ENCODE measurements around the gene TLCD3B. TPM values are rescaled to one million over a fixed set of nuclear protein-coding genes. Genes with fewer than 3 reads are reported as not detected.

Gene TLCD3B
- total and polyA plus RNA-seq, 2 experiments from 2014 or later, result 0.13 TPM; not detected in 1

DNA sequence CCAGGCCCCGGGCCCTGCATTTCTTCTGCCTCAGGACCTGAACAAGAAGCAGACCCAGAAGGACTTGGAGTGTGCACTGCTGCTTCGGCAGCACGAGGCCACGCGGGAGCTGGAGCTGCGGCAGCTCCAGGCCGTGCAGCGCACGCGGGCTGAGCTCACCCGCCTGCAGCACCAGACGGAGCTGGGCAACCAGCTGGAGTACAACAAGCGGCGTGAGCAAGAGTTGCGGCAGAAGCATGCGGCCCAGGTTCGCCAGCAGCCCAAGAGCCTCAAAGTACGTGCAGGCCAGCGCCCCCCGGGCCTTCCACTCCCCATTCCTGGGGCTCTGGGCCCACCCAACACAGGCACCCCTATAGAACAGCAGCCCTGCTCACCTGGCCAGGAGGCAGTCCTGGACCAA is 44.8 kb downstream of the TLCD3B start:
- no peaks in the 10 kb centered on the region for H4K20me1 ChIP-seq (ENCODE audit: insufficient read depth)
- H3F3A ChIP-seq (ENCODE audit: insufficient read depth), result peaks cover 6% of the 10 kb centered on the region; the same call in 1 of the 2 replicates
- H3K9me3 ChIP-seq (ENCODE audit: low read depth), result no peaks in the 10 kb centered on the region
- TF ChIP-seq EZH2phosphoT487 (IDR thresholded peaks at IDR 0.05; ENCODE audit: insufficient read depth, low read depth) (no peak), EZH2 (IDR thresholded peaks at IDR 0.05; ENCODE audit: insufficient read depth, poor library complexity, severe bottlenecking) (no peak)
- DNase-seq, result no peak
- H3K9me2 ChIP-seq (ENCODE audit: insufficient read depth), result no peaks in the 10 kb centered on the region
- WGBS, 2 experiments (ENCODE audit: low coverage in 1 of 2, low lambda C conversion rate in 2 of 2, missing lambda C conversion rate in 2 of 2), result 97 to 100% methylated on average over 20 of the region's 20 CpGs
- no peak overlapping the region for H3K9ac ChIP-seq
- H3K4me1 ChIP-seq (ENCODE audit: insufficient read depth), result no peaks in the 10 kb centered on the region
- H3K4me2 ChIP-seq (ENCODE audit: unreplicated experiment), result no peak overlapping the region
- 0 out of 2 replicates have a peak, but pooled peaks cover 6% of the 10 kb centered on the region for H3K79me2 ChIP-seq (ENCODE audit: insufficient read depth)
- H3K27me3 ChIP-seq (replicated peaks; ENCODE audit: insufficient read depth), result no peaks in the 10 kb centered on the region
- H3K4me3 ChIP-seq, result no peak overlapping the region
- in situ Hi-C loops (cut with MboI), result no loop called here
- peaks cover 31% of the 10 kb centered on the region; the same call in 1 of the 2 replicates for H3K36me3 ChIP-seq (ENCODE audit: low read depth)
- H2AFZ ChIP-seq, result no peak overlapping the region
- no peak overlapping the region for H3K27ac ChIP-seq

DNA sequence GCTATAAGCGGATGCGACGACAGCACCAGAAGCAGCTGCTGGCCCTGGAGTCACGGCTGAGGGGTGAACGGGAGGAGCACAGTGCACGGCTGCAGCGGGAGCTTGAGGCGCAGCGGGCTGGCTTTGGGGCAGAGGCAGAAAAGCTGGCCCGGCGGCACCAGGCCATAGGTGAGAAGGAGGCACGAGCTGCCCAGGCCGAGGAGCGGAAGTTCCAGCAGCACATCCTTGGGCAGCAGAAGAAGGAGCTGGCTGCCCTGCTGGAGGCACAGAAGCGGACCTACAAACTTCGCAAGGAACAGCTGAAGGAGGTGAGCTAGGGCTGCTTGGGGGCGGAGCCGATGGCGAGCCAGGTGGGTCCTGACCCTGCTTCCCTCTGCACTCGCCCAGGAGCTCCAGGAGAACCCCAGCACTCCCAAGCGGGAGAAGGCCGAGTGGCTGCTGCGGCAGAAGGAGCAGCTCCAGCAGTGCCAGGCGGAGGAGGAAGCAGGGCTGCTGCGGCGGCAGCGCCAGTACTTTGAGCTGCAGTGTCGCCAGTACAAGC is 45.7 kb downstream of the TLCD3B start:
- no peak for TF ChIP-seq EZH2 (IDR thresholded peaks at IDR 0.05; ENCODE audit: insufficient read depth, poor library complexity, severe bottlenecking)
- no peak for TF ChIP-seq EZH2phosphoT487 (IDR thresholded peaks at IDR 0.05; ENCODE audit: insufficient read depth, low read depth)
- Histone ChIP-seq H3K9ac (no peak overlapping the region), H2AFZ (no peak overlapping the region), H3K9me3 (ENCODE audit: low read depth) (no peaks in the 10 kb centered on the region), H3K36me3 (ENCODE audit: low read depth) (peaks cover 37% of the 10 kb centered on the region; the same call in 1 of the 2 replicates), H3K27me3 (replicated peaks; ENCODE audit: insufficient read depth) (no peaks in the 10 kb centered on the region), H3F3A (ENCODE audit: insufficient read depth) (peaks cover 6% of the 10 kb centered on the region; the same call in 1 of the 2 replicates), H3K4me3 (no peak overlapping the region), H3K27ac (no peak overlapping the region), H4K20me1 (ENCODE audit: insufficient read depth) (no peaks in the 10 kb centered on the region), H3K79me2 (ENCODE audit: insufficient read depth) (0 out of 2 replicates have a peak, but pooled peaks cover 6% of the 10 kb centered on the region), H3K4me2 (ENCODE audit: unreplicated experiment) (no peak overlapping the region), H3K9me2 (ENCODE audit: insufficient read depth) (no peaks in the 10 kb centered on the region), H3K4me1 (ENCODE audit: insufficient read depth) (no peaks in the 10 kb centered on the region)
- WGBS, 2 experiments (ENCODE audit: low coverage in 1 of 2, low lambda C conversion rate in 2 of 2, missing lambda C conversion rate in 2 of 2), result 93 to 94% methylated on average over 26 to 28 of the region's 28 CpGs
- DNase-seq, result no peak
- in situ Hi-C loops (cut with MboI), result no loop called here

DNA sequence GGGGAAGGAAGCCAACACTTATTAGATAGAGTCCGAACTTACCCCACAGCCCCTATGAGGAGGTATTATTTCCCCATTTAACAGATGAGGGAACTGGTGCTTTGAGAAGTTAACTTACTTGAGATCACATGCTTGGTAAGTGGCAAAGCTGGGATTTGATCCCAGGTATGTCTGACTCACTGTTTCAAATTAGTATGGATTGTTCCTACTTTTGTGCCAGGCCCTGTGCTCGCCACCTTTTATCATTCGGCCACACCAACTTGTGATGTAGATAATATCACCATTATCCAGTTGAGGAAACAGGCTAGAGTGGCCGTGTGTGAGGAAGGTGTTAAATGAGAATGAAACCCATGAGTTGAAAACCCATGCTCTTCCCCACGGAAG is 46.3 kb downstream of the TLCD3B start:
- TF ChIP-seq EZH2phosphoT487 (IDR thresholded peaks at IDR 0.05; ENCODE audit: insufficient read depth, low read depth), result no peak
- no peak for TF ChIP-seq EZH2 (IDR thresholded peaks at IDR 0.05; ENCODE audit: insufficient read depth, poor library complexity, severe bottlenecking)
- DNase-seq, result no peak
- Histone ChIP-seq H3K9ac (no peak overlapping the region), H3K4me2 (ENCODE audit: unreplicated experiment) (no peak overlapping the region), H3K4me1 (ENCODE audit: insufficient read depth) (no peaks in the 10 kb centered on the region), H2AFZ (no peak overlapping the region), H3K36me3 (ENCODE audit: low read depth) (peaks cover 43% of the 10 kb centered on the region; the same call in 1 of the 2 replicates), H3F3A (ENCODE audit: insufficient read depth) (peaks cover 1% of the 10 kb centered on the region; the same call in 1 of the 2 replicates), H3K27ac (no peak overlapping the region), H4K20me1 (ENCODE audit: insufficient read depth) (no peaks in the 10 kb centered on the region), H3K4me3 (no peak overlapping the region), H3K79me2 (ENCODE audit: insufficient read depth) (0 out of 2 replicates have a peak, but pooled peaks cover 7% of the 10 kb centered on the region), H3K9me2 (ENCODE audit: insufficient read depth) (no peaks in the 10 kb centered on the region), H3K27me3 (replicated peaks; ENCODE audit: insufficient read depth) (no peaks in the 10 kb centered on the region), H3K9me3 (ENCODE audit: low read depth) (no peaks in the 10 kb centered on the region)
- 89 to 90% methylated on average over 5 of the region's 5 CpGs for WGBS, 2 experiments (ENCODE audit: low coverage in 1 of 2, low lambda C conversion rate in 2 of 2, missing lambda C conversion rate in 2 of 2)
- in situ Hi-C loops (cut with MboI), result no loop called here

DNA sequence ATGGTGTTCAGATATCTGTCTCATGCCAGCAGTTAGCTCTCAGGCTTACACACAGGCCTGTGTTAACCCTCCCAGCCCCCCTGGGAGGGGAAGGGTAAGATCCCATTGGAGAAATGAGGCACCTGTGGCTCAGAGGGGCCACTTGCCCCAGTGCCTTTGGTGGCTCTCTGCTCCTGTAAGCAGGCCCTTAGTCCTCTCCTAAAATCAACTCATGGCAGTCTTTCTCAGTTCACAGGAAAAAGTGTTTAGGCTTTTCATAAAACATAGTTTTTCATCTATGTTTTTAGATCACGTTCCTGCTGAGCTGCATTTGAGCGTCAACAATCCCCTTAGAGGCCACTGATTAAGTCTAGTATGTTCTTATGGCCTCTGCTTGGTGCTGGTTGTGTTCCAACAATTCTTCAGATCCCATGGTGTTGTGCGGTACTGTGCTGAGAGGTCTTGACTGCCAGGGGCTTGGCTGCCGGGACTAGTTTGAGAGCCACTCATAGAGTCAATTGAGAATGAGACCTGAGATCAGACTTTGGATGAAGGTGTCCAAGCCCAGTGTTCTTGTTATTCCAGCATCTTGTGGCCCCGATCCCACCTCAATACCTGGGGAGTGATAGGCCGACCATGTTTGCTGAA is 46.8 kb downstream of the TLCD3B start:
- H3K27ac ChIP-seq, result no peak overlapping the region
- no peak overlapping the region for H3K4me3 ChIP-seq
- H2AFZ ChIP-seq, result no peak overlapping the region
- TF ChIP-seq EZH2 (IDR thresholded peaks at IDR 0.05; ENCODE audit: insufficient read depth, poor library complexity, severe bottlenecking) (no peak), EZH2phosphoT487 (IDR thresholded peaks at IDR 0.05; ENCODE audit: insufficient read depth, low read depth) (no peak)
- H3K79me2 ChIP-seq (ENCODE audit: insufficient read depth), result peaks cover 12% of the 10 kb centered on the region; the same call in 1 of the 2 replicates
- 0 out of 2 replicates have a peak overlapping the region, but pooled peaks have one; percentile 5 for H3K9ac ChIP-seq
- peaks cover 45% of the 10 kb centered on the region; the same call in 1 of the 2 replicates for H3K36me3 ChIP-seq (ENCODE audit: low read depth)
- H3K27me3 ChIP-seq (replicated peaks; ENCODE audit: insufficient read depth), result no peaks in the 10 kb centered on the region
- no peaks in the 10 kb centered on the region for H4K20me1 ChIP-seq (ENCODE audit: insufficient read depth)
- 82 to 84% methylated on average over 6 of the region's 6 CpGs for WGBS, 2 experiments (ENCODE audit: low coverage in 1 of 2, low lambda C conversion rate in 2 of 2, missing lambda C conversion rate in 2 of 2)
- no peaks in the 10 kb centered on the region for H3K4me1 ChIP-seq (ENCODE audit: insufficient read depth)
- no peak overlapping the region for H3K4me2 ChIP-seq (ENCODE audit: unreplicated experiment)
- no peaks in the 10 kb centered on the region for H3K9me2 ChIP-seq (ENCODE audit: insufficient read depth)
- H3F3A ChIP-seq (ENCODE audit: insufficient read depth), result no peaks in the 10 kb centered on the region
- H3K9me3 ChIP-seq (ENCODE audit: low read depth), result no peaks in the 10 kb centered on the region
- no peak for DNase-seq
- in situ Hi-C loops (cut with MboI), result no loop called here

Data from GM23248 (cell line).